Activated naive CD4-positive, alpha-beta T cell (primary cell): ENCODE data around the gene TMPRSS3.
A peak's percentile ranks its signal among the peaks of the same experiment; 100 is the strongest.

Experiments used
- DNase-seq, 4 experiments: peaks; one replicate each; lab custom pipeline; 2025; lab: John Stamatoyannopoulos, UW

TMPRSS3 gene

GRCh38 chr21:42350318-42350910 is 45.4 kb downstream of the TMPRSS3 start:
- no peak for DNase-seq

DNA sequence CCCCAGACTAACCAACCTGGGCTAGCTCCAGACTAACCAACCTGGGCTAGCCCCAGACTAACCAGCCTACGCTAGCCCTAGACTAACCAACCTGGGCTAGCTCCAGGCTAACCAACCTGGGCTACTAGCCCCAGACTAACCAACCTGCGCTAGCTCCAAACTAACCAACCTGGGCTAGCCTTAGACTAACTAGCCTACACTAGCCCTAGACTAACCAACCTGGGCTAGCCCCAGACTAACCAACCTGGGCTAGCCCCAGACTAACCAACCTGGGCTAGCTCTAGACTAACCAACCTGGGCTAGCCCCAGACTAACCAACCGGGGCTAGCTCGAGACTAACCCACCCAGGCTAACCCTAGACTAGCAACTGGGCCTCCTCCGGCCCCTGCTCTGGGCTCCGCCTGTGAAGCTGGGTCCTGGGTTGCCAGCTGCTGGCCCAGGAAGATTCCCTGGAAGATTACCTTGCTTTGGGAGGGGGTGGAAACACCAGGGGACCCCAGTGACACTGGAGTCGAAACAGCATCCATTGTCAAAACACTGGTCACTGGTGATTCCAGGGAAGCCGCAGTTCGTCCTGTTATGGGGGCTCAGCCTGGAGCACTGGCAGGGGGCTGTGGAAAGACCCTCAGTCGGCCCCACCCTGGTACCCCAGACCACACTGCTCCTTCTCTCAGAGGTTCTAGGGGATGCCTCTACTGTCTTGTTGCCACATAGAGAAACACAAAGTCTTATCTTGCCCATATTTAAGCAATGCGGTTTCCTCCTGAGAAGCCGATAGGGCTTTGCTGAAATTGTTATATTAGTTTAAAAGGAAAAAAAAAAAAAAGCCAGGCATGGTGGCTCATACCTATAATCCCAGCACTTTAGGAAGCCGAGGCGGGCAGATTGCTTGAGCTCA is 46.2 kb downstream of the TMPRSS3 start:
- DNase-seq: no peak

- no peak for DNase-seq
Measured at GRCh38 chr21:42348762-42349161, 47.1 kb downstream of the TMPRSS3 start.

DNA sequence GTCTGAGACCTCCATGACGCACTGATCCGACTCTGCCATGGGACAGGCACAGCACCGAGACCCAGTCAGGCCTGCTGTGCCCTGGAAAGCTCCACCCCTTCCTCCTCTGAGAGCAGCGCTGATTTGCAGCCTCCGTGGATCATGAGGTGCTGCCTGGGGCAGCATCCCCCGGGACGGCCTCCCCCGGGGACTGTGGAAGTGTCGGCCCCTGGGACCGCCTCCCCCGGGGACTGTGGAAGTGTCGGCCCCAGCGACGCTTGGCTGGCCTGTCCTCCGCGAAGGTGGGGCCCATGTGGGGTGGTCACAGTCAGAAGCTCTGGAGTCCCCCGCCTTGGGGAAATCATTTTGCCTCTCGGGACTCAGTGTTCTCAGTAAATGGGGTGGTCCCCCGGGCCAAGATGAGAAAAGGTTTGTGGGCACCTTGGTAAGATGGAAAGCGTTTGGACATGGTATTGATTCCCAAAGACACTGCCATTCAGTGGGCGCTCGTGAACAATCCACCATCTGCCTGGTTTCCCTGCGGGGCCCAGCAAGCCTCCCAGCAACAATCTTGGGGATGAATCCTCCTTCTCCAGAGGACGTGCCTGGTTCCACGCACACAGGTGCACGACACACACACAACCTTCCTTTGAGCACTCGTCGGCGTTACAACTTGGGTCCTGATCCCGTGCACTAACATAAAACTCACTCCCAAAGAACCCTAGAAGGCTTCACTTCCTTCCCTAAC is 48.1 kb downstream of the TMPRSS3 start:
- DNase-seq: no peak

GRCh38 chr21:42346866-42347600 is 48.8 kb downstream of the TMPRSS3 start:
- DNase-seq: no peak

GRCh38 chr21:42346441-42346840 is 49.4 kb downstream of the TMPRSS3 start:
- DNase-seq: no peak

DNA sequence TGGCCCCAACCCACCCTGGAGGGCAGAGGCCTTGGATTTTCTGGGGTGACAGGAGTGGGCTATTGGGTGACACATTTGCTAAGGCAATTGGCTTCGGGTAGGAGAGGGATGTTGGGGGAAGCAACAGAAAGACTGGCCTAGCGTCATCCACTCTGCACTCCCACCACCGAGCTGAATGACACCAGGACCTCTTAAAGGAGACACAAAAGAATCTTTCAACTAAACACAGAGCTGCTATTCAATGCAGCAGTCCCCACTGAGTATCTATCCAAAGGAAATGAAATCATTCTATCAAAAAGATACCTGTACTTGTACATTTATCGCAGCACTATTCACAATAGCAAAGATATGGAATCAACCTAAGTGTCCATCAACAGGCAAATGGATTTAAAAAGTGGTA is 51.2 kb downstream of the TMPRSS3 start:
- no peak for DNase-seq

DNA sequence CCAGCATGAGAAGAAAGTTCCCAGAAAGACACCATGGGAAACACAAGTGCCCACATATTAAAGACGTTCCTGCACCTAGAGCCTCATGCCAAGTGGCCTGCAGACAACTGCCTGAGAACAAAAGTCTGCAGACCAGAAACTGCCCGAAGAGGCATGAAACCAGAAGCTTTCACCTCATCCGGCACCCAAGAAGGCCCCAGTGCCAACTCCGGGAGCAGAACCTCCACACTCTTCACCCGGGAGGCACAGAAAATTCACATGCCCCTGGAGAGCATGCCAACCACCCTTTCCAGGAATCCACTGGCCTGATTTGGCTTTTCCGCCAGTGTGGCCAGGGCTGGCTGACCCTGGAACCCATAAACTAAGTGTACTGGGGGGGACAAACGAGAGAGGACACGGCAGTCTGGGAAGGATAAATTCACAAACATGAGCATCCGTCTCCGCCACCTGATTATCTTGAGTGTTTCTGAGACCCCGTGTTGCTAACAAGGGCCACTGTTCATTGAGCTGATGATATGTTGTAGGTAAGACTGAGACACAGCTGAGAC is 51.8 kb downstream of the TMPRSS3 start:
- no peak for DNase-seq

GRCh38 chr21:42343556-42343955 is 52.3 kb downstream of the TMPRSS3 start:
- no peak for DNase-seq

- DNase-seq: no peak
Measured at GRCh38 chr21:42343101-42343500, 52.8 kb downstream of the TMPRSS3 start.

- DNase-seq: no peak
Measured at GRCh38 chr21:42341776-42342542, 53.9 kb downstream of the TMPRSS3 start.

GRCh38 chr21:42340187-42341050 is 55.4 kb downstream of the TMPRSS3 start:
- DNase-seq: no peak

DNA sequence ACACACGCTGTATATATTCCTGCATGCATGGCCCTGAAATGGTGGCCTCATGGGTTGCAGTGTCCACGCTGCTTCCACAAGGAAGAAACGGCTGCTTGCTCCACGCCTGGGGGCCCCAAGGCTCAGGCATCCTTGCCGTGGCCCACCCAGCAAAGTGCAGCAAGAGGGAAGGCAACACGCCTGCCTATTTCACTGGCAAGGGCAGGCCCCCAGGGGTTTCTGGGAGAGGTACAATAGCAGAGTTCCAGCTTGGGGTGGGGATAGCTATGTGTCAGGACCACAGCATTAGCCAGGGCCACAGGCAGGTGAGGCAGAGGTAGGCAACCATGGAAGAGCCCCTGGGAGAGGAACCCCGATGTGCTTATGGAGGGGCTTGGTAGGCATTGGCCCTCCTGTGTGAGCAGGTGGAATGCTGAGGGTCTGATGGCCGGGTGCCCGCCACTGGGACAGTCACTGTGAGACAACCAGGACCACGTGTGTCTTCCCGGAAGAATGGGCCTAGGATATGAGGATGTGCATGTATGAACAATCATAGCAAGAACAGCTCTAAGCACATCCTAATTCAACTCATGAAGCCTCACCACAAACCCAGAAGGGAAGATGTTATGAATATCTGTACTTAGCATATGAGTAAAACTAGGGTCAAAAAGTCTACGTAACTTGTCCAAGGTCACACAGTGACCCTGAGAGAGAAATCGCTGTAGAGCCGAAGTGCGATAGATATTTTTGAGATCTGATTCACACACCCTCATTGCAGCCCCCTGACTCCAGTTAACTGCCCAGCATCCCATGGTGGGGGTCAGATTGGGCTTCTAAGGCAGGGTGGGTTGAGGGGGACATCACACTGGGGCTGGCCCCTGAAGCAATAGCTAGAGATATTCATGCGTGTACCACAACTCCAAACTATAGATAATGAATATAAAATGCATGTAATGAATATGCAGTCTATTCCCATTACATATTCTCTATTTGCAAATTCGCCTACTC is 56.8 kb downstream of the TMPRSS3 start:
- DNase-seq: no peak

DNA sequence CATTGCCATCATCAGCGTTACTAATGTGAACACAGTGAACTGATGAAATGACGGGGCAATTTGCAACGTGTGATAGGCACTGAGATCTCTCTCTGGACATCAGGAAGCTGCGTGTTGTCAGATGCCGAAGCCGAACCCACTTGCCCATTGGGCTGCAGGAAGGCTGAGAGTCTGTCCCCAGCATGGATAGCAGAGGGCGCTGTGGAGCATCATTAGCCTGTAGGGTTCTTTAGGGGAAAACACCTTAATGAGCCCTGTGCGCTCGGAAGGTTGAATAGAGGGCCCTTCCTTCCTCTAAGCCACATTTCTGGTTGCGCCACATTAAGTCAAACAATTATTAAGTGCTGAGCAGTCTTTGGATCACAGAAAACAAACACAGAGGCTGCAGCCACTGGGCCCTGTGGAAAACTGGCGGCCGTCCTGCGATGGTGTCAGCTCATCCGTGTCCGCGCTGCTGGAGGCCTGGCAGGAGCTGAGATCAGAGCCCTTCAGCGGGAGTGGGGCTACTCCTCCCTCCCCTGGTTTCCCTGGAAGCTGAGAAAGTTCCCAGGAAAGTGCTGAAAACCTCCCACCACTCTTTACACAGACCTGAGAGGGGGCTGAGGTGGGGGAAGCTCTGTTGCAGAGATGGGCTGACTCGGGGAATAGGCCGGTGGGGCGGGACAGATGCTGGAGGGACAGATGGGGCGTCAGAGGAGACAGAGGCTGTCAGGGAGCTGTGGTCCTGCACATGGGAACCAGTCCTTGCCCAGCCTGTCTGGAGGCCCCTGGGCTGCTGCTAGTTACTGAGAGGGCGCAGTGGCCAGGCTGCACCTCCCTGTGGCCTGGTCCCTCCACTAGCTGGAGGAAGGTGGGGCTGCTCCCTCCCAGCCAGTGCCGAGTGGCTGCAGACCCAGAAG is 57.8 kb downstream of the TMPRSS3 start:
- peak; percentile 50 to 76 (median 72) for DNase-seq

DNA sequence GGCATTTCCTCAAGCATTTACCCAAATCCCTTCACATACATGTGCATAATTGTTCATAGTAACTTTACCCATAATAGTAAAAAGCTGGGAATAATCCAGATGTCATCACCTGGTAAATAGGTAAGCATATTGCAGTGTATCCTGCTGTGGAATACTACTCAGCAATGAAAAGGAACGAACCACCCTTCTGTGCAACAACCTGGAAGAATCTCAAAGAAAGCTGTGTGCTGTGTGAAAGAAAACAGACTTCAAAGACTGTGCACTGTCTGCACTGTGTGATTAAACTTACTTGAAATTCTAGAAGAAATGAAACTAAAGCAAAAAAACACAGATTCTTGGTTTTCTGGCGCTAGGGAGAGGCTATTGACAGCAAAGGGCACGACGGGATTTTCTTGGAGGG is 58.6 kb downstream of the TMPRSS3 start:
- no peak for DNase-seq

DNA sequence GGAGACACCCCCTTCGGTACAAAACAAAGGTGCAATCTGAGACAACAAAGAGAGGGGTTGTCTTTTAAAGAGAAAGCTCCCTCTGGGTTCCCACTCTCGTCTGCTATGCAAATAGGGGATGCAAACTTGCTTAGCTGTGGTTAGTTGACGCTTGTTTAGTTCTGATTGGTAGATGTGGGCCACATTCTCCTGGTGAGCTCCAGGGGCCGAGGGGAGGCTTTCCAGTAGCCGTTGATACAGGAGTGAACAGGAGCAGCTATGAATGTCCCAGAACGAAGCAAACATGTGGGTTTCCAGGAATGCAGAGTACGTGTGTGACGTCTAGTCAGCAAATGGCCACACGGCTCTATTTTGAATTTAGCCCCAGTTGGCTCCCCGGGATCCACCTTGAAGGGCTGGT is 59.8 kb downstream of the TMPRSS3 start:
- no peak for DNase-seq

- no peak for DNase-seq
Measured at GRCh38 chr21:42332557-42333317, 63.1 kb downstream of the TMPRSS3 start.
